ENCODE data around the gene GJA4. TPM values are rescaled to one million over a fixed set of nuclear protein-coding genes. Genes with fewer than 3 reads are reported as not detected.
"Not testable (repeated sequence)": the region's sequence is repeated elsewhere in the genome, so short reads cannot be mapped to it uniquely, and the experiment has no call there.

The GJA4 gene
- total RNA-seq, 1 experiment from 2014 or later: not detected

DNA sequence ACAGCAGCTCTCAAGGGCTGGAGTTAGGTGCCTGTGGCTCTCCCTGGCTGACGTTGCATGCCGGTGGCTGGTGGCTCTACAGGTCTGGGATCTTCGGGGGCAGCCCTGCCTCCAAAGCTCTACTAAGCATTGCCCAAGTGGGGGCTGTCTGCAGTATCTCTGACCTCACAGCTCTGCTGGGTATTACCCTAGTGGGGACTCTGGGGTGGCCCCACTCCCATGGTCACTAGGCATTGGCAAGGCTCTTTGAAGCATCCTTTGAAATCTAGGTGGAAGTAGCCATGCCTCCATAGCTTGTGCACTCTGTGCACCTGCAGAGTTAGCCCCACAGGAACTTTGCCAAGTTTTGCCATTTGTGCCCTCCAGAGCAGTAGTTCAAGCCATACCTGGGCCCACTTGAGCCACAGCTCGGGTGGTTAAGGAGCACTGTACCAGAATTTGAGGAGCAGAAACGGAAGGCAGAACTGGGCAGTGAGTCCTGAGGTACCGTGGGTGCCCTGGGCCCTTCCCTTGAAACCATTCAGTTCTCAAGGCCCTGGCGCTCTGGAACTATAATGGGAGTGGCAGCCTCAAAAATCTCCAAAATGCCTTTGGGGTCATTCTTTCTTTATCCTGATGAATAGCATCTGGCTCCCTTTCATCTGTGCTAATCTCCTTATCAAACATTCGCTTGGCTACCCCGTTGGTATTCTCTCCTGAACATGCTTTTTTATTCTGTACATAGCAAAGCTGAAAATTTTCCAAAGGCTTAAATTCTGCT, 15.4 kb downstream of the GJA4 start:
- Histone ChIP-seq H2AFZ (ENCODE audit: low read length) (no peak overlapping the region), H4K20me1 (ENCODE audit: insufficient read depth, low read depth, low read length) (no peaks in the 10 kb centered on the region), H3K27me3 (ENCODE audit: low read length) (no peaks in the 10 kb centered on the region), H3K4me1 (ENCODE audit: low read length) (no peaks in the 10 kb centered on the region), H3K36me3 (ENCODE audit: insufficient read depth, low read length) (no peaks in the 10 kb centered on the region), H3K9ac (ENCODE audit: low read length) (no peak overlapping the region), H3K4me3 (ENCODE audit: low read length) (no peak overlapping the region), H3K27ac (ENCODE audit: low read length) (no peak overlapping the region), H3K4me2 (ENCODE audit: low read depth, low read length, poor library complexity, severe bottlenecking) (no peak overlapping the region), H3K9me3 (ENCODE audit: low read length) (no peaks in the 10 kb centered on the region), H3K9me2 (replicated peaks; ENCODE audit: insufficient read depth, low read length) (no peaks in the 10 kb centered on the region), H3K79me2 (ENCODE audit: low read length) (no peaks in the 10 kb centered on the region)
- no peak for DNase-seq

DNA sequence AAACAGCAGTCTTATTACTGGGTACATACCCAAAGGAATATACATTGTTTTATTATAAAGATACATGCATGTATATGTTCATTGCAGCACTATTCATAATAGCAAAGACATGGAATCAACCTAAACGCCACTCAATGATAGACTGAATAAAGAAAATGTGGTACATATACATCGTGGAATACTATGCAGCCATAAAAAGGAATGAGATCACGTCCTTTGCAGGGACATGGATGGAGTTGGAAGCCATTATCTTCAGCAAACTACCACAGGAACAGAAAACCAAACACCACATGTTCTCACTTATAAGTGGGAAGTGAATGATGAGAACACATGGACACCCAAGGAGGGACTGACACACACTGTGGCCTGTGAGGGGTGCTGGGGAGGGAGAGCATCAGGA, 18.0 kb downstream of the GJA4 start:
- H3K4me3 ChIP-seq (ENCODE audit: low read length); H3K9me3 ChIP-seq (ENCODE audit: low read length); H2AFZ ChIP-seq (ENCODE audit: low read length); H3K79me2 ChIP-seq (ENCODE audit: low read length); H4K20me1 ChIP-seq (ENCODE audit: insufficient read depth, low read depth, low read length); H3K4me1 ChIP-seq (ENCODE audit: low read length); H3K9me2 ChIP-seq (replicated peaks; ENCODE audit: insufficient read depth, low read length); H3K27ac ChIP-seq (ENCODE audit: low read length); H3K9ac ChIP-seq (ENCODE audit: low read length); DNase-seq; H3K27me3 ChIP-seq (ENCODE audit: low read length); H3K36me3 ChIP-seq (ENCODE audit: insufficient read depth, low read length); H3K4me2 ChIP-seq (ENCODE audit: low read depth, low read length, poor library complexity, severe bottlenecking): not testable (repeated sequence)

DNA sequence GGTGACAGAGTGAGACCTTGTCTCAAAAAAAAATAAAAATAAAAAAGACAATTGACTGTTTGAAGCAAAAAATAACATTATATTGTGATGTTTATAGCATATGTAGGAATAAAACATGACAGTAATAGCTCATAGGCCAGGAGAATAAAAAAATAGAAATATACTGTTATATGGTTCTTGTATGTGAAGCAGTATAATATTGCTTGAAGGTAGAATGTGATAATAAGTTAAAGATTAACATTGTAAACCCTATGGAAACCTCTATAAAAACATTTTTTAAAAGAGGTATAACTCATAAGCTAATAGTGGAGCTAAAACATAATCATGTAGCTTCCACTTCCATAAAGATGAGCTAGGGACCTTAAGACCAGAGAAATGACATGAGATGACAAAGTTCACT, 23.5 kb downstream of the GJA4 start:
- Histone ChIP-seq H3K9ac (ENCODE audit: low read length) (no peak overlapping the region), H3K4me1 (ENCODE audit: low read length) (no peaks in the 10 kb centered on the region), H4K20me1 (ENCODE audit: insufficient read depth, low read depth, low read length) (no peaks in the 10 kb centered on the region), H3K27ac (ENCODE audit: low read length) (no peak overlapping the region), H3K36me3 (ENCODE audit: insufficient read depth, low read length) (no peaks in the 10 kb centered on the region), H3K9me3 (ENCODE audit: low read length) (no peaks in the 10 kb centered on the region), H3K9me2 (replicated peaks; ENCODE audit: insufficient read depth, low read length) (no peaks in the 10 kb centered on the region), H3K27me3 (ENCODE audit: low read length) (no peaks in the 10 kb centered on the region), H3K4me3 (ENCODE audit: low read length) (no peak overlapping the region), H3K4me2 (ENCODE audit: low read depth, low read length, poor library complexity, severe bottlenecking) (no peak overlapping the region), H3K79me2 (ENCODE audit: low read length) (no peaks in the 10 kb centered on the region), H2AFZ (ENCODE audit: low read length) (no peak overlapping the region)
- no peak for DNase-seq

- Histone ChIP-seq H3K4me2 (ENCODE audit: low read depth, low read length, poor library complexity, severe bottlenecking) (no peak overlapping the region), H4K20me1 (ENCODE audit: insufficient read depth, low read depth, low read length) (no peaks in the 10 kb centered on the region), H2AFZ (ENCODE audit: low read length) (no peak overlapping the region), H3K9me2 (replicated peaks; ENCODE audit: insufficient read depth, low read length) (no peaks in the 10 kb centered on the region), H3K4me1 (ENCODE audit: low read length) (peaks cover 1% of the 10 kb centered on the region; the same call in 1 of the 2 replicates), H3K36me3 (ENCODE audit: insufficient read depth, low read length) (no peaks in the 10 kb centered on the region), H3K4me3 (ENCODE audit: low read length) (no peak overlapping the region), H3K27me3 (ENCODE audit: low read length) (no peaks in the 10 kb centered on the region), H3K9ac (ENCODE audit: low read length) (no peak overlapping the region), H3K79me2 (ENCODE audit: low read length) (no peaks in the 10 kb centered on the region), H3K9me3 (ENCODE audit: low read length) (no peaks in the 10 kb centered on the region), H3K27ac (ENCODE audit: low read length) (no peak overlapping the region)
- no peak for DNase-seq
Observed at GRCh38 chr1:34816778-34817177, 24.0 kb downstream of the GJA4 start.

DNA sequence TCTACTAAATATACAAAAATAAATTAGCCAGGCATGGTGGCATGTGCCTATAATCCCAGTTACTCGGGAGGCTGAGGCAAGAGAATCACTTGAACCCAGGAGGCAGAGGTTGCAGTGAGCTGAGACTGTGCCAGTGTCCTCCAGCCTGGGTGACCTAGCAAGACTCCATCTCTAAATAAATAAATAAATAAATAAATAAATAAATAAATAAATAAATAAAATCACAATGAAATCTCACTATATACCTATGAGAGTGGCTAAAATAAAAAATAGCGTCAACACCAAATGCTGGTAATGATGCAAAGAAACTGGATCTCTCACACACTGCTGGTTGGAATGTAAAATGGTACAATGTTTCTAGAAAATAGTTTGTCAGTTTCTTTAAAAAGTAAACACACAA, 26.1 kb downstream of the GJA4 start:
- not testable (repeated sequence) for H3K36me3 ChIP-seq (ENCODE audit: insufficient read depth, low read length); H4K20me1 ChIP-seq (ENCODE audit: insufficient read depth, low read depth, low read length); H3K4me3 ChIP-seq (ENCODE audit: low read length); H3K4me1 ChIP-seq (ENCODE audit: low read length); H3K9ac ChIP-seq (ENCODE audit: low read length); DNase-seq; H2AFZ ChIP-seq (ENCODE audit: low read length); H3K9me2 ChIP-seq (replicated peaks; ENCODE audit: insufficient read depth, low read length); H3K27me3 ChIP-seq (ENCODE audit: low read length); H3K4me2 ChIP-seq (ENCODE audit: low read depth, low read length, poor library complexity, severe bottlenecking); H3K27ac ChIP-seq (ENCODE audit: low read length); H3K9me3 ChIP-seq (ENCODE audit: low read length); H3K79me2 ChIP-seq (ENCODE audit: low read length)

GRCh38 chr1:34822202-34822601, 29.4 kb downstream of the GJA4 start:
- Histone ChIP-seq H3K4me3 (ENCODE audit: low read length) (no peak overlapping the region), H2AFZ (ENCODE audit: low read length) (no peak overlapping the region), H3K27me3 (ENCODE audit: low read length) (no peaks in the 10 kb centered on the region), H3K27ac (ENCODE audit: low read length) (no peak overlapping the region), H3K4me2 (ENCODE audit: low read depth, low read length, poor library complexity, severe bottlenecking) (no peak overlapping the region), H3K36me3 (ENCODE audit: insufficient read depth, low read length) (no peaks in the 10 kb centered on the region), H3K9me3 (ENCODE audit: low read length) (no peaks in the 10 kb centered on the region), H3K4me1 (ENCODE audit: low read length) (peaks cover 6% of the 10 kb centered on the region; the same call in 1 of the 2 replicates), H3K9ac (ENCODE audit: low read length) (no peak overlapping the region), H3K9me2 (replicated peaks; ENCODE audit: insufficient read depth, low read length) (no peaks in the 10 kb centered on the region), H3K79me2 (ENCODE audit: low read length) (no peaks in the 10 kb centered on the region), H4K20me1 (ENCODE audit: insufficient read depth, low read depth, low read length) (no peaks in the 10 kb centered on the region; the same call in 1 of the 2 replicates)
- no peak for DNase-seq

- no peak overlapping the region for H3K9ac ChIP-seq (ENCODE audit: low read length)
Observed at GRCh38 chr1:34824817-34825454, 32.1 kb downstream of the GJA4 start.

DNA sequence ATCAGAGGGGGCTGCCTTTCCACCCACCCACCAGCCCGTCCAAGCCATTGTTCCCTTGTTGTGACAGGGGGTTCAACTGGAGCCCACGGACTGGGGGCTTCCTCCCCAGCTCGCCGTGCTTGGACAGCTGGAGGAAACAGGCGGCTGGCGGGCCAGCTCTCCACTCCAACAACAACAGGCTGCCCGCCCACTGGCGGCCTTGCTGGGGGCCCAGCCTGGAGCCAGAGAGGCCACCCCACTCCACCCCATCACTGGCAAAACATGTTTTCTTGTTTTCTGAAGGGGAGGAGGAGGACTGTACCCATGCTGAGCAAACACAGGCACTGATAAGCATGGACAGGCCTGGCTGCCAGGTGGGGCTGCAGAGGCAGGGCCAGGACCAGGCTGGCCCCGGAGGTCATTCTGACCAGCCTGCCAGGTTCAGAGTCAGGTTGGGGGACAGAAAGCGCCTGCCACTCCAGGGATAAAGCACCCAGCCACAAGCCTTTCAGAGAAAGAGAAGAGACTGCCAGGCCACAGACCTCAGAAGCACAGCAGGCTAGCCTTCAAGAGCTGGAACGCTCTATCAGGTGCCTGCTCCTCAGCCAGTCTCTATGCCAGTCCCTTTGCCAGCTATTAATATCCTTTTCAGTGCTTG, 32.8 kb downstream of the GJA4 start:
- Histone ChIP-seq H3K9me3 (ENCODE audit: low read length) (no peaks in the 10 kb centered on the region), H4K20me1 (ENCODE audit: insufficient read depth, low read depth, low read length) (no peaks in the 10 kb centered on the region; the same call in 1 of the 2 replicates), H3K4me2 (ENCODE audit: low read depth, low read length, poor library complexity, severe bottlenecking) (no peak overlapping the region), H3K79me2 (ENCODE audit: low read length) (no peaks in the 10 kb centered on the region), H3K4me3 (ENCODE audit: low read length) (no peak overlapping the region), H2AFZ (ENCODE audit: low read length) (no peak overlapping the region), H3K27me3 (ENCODE audit: low read length) (no peaks in the 10 kb centered on the region), H3K9ac (ENCODE audit: low read length) (no peak overlapping the region), H3K4me1 (ENCODE audit: low read length) (peaks cover 12% of the 10 kb centered on the region; the same call in 1 of the 2 replicates), H3K36me3 (ENCODE audit: insufficient read depth, low read length) (no peaks in the 10 kb centered on the region), H3K9me2 (replicated peaks; ENCODE audit: insufficient read depth, low read length) (no peaks in the 10 kb centered on the region), H3K27ac (ENCODE audit: low read length) (no peak overlapping the region)
- DNase-seq: no peak

More at GRCh38 chr1:34824817-34825454, 32.1 kb downstream of the GJA4 start:
- no peak overlapping the region for H2AFZ ChIP-seq (ENCODE audit: low read length)
- H4K20me1 ChIP-seq (ENCODE audit: insufficient read depth, low read depth, low read length): no peaks in the 10 kb centered on the region; the same call in 1 of the 2 replicates
- H3K27me3 ChIP-seq (ENCODE audit: low read length): no peaks in the 10 kb centered on the region
- no peak overlapping the region for H3K4me3 ChIP-seq (ENCODE audit: low read length)
- H3K9me2 ChIP-seq (replicated peaks; ENCODE audit: insufficient read depth, low read length): no peaks in the 10 kb centered on the region
- H3K27ac ChIP-seq (ENCODE audit: low read length): no peak overlapping the region
- no peaks in the 10 kb centered on the region for H3K79me2 ChIP-seq (ENCODE audit: low read length)
- no peaks in the 10 kb centered on the region for H3K36me3 ChIP-seq (ENCODE audit: insufficient read depth, low read length)
- no peak overlapping the region for H3K4me2 ChIP-seq (ENCODE audit: low read depth, low read length, poor library complexity, severe bottlenecking)
- no peak for DNase-seq
- H3K9me3 ChIP-seq (ENCODE audit: low read length): no peaks in the 10 kb centered on the region
- peaks cover 12% of the 10 kb centered on the region; the same call in 1 of the 2 replicates for H3K4me1 ChIP-seq (ENCODE audit: low read length)
